Smooth muscle cell (in vitro differentiated cells): Measurements from ENCODE around the gene PLEKHD1. TPM values are rescaled to one million over a fixed set of nuclear protein-coding genes. Genes with fewer than 3 reads are reported as not detected.

Source experiments
- DNase-seq: peaks from one replicate; lab custom pipeline; 2025; ENCODE audit not compliant: unreplicated experiment; lab: John Stamatoyannopoulos, UW
- H2AFZ ChIP-seq: fragments of 200-600 bp; sonication (generic); 2 replicates; pipeline ENCODE4 v1.6.0; 2016; ENCODE audit warnings: antibody characterized with exemption, low read depth, mild to moderate bottlenecking
- H3F3A ChIP-seq: fragments of 200-600 bp; sonication (generic); 2 replicates; pipeline ENCODE4 v1.6.0; 2017; ENCODE audit warnings: antibody characterized with exemption, low read depth
- H3K27ac ChIP-seq: fragments of 200-600 bp; sonication (generic); 2 replicates; pipeline ENCODE4 v1.5.1; 2016; ENCODE audit warnings: low read depth, mild to moderate bottlenecking
- H3K27me3 ChIP-seq: fragments of 200-600 bp; sonication (generic); 2 replicates; pipeline ENCODE4 v1.6.1; 2016; ENCODE audit warnings: low read depth, mild to moderate bottlenecking
- H3K36me3 ChIP-seq: fragments of 200-600 bp; sonication (generic); 2 replicates; pipeline ENCODE4 v1.5.1; 2016; ENCODE audit warnings: low read depth
- H3K4me1 ChIP-seq: fragments of 200-600 bp; sonication (generic); 2 replicates; pipeline ENCODE4 v1.5.1; 2016; ENCODE audit warnings: low read depth
- H3K4me2 ChIP-seq: fragments of 200-600 bp; sonication (generic); 2 replicates; pipeline ENCODE4 v1.6.0; 2016; ENCODE audit warnings: mild to moderate bottlenecking
- H3K4me3 ChIP-seq: fragments of 200-600 bp; sonication (generic); 2 replicates; pipeline ENCODE4 v1.5.1; 2016; ENCODE audit warnings: mild to moderate bottlenecking
- H3K79me2 ChIP-seq: fragments of 200-600 bp; sonication (generic); 2 replicates; pipeline ENCODE4 v1.6.0; 2016; ENCODE audit warnings: low read depth, mild to moderate bottlenecking
- H3K9ac ChIP-seq: fragments of 200-600 bp; sonication (generic); 2 replicates; pipeline ENCODE4 v1.6.0; 2016; ENCODE audit warnings: low read depth
- H3K9me3 ChIP-seq: fragments of 200-600 bp; sonication (generic); replicated peaks from 2 replicates; pipeline ENCODE4 v1.5.1; 2016; ENCODE audit warnings: low read depth
- H4K20me1 ChIP-seq: fragments of 200-600 bp; sonication (generic); 2 replicates; pipeline ENCODE4 v1.6.0; 2016; ENCODE audit warnings: low read depth
- CTCF ChIP-seq: fragments of 200-600 bp; sonication (generic); IDR thresholded peaks from 2 replicates; pipeline ENCODE4 v1.5.1; 2017; ENCODE audit warnings: borderline replicate concordance, mild to moderate bottlenecking, antibody characterized with exemption; ENCODE audit not compliant: insufficient read depth, poor library complexity, severe bottlenecking
- WGBS: methylation state at CpG from one replicate; pipeline ENCODE4 v1.1.7; 2016; ENCODE audit warnings: low lambda C conversion rate; 5-methylcytosine and 5-hydroxymethylcytosine counted together
- polyA plus RNA-seq: library from polyadenylated mRNA; unstranded; fragments of >200 nt; fragmentation: Nextera tagmentation; extraction: Ambion mirVana; gene quantifications from 2 replicates; pipeline ENCODE4 v1.2.1, GENCODE V29; 2016
- total RNA-seq: library from RNA; depleted of rRNA; stranded (reverse); fragments of >200 nt; gene quantifications from 2 replicates; pipeline ENCODE4 v1.2.3, GENCODE V29; 2014

The PLEKHD1 gene
- total and polyA plus RNA-seq, 2 experiments from 2014 or later, result 0.03 TPM; not detected in 1

- no peaks in the 10 kb centered on the region for H3K36me3 ChIP-seq
- no peak overlapping the region for H3K9ac ChIP-seq
- no peaks in the 10 kb centered on the region for H4K20me1 ChIP-seq
- peak overlapping the region; percentile 86 for H3K4me2 ChIP-seq
- H3K9me3 ChIP-seq, result no peaks in the 10 kb centered on the region
- 36% methylated on average over 52 of the region's 62 CpGs for WGBS
- no peaks in the 10 kb centered on the region for H3F3A ChIP-seq
- TF ChIP-seq CTCF, result no peak
- H3K4me1 ChIP-seq, result no peaks in the 10 kb centered on the region
- no peak overlapping the region for H3K27ac ChIP-seq
- no peak overlapping the region for H2AFZ ChIP-seq
- peak overlapping the region; percentile 40 for H3K4me3 ChIP-seq
- no peak for DNase-seq
- H3K27me3 ChIP-seq, result peaks cover 97% of the 10 kb centered on the region
- H3K79me2 ChIP-seq, result no peaks in the 10 kb centered on the region
Measured at GRCh38 chr14:69571449-69572029, 87.0 kb downstream of the PLEKHD1 start.

DNA sequence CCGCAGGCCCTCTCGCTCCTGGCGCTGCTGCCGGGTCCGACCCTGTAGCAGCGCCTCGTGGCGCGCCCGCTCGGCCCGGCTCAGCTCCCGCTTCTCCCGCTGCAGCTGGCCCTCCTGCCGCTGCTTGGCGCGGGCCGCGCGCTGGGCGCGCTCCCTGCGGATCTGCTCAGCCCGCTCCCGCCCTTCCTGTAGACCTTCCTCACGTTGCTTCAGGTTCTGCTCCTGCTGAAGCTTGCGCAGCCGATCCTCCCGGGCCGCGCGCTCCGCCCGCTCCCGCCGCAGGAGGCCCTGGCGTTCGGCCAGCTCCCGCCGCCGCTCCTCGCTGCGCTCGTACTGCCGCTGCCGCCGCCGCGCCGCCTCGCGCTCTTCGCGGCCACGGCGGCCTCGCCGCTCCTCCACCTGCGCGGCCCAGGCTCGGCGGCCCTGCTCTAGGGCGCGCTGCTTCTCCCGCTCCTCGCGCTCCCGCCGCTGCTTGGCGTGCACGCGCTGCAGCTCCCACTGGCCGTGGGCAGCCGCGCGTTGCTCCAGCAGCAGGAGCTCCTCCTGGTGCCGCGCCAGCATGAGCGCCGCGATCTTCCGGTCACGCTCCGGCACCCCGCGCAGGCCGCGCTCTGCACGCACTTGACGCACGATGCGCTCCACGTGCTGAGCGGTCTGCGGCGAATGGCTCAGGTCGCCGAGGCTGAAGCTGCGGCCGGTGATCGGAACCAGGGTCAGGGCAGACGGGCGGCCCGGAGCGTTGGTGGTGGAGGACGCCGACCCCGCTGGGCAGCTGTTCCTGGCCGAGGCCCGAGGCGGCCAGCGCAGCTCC lies 87.7 kb downstream of the PLEKHD1 start:
- H2AFZ ChIP-seq, result no peak overlapping the region
- H3K4me3 ChIP-seq, result peak overlapping the region; percentile 40
- no peaks in the 10 kb centered on the region for H3K79me2 ChIP-seq
- TF ChIP-seq CTCF, result no peak
- H3K9me3 ChIP-seq, result no peaks in the 10 kb centered on the region
- no peak overlapping the region for H3K9ac ChIP-seq
- H3K4me2 ChIP-seq, result peak overlapping the region; percentile 86
- H3F3A ChIP-seq, result no peaks in the 10 kb centered on the region
- no peaks in the 10 kb centered on the region for H3K36me3 ChIP-seq
- H3K27me3 ChIP-seq, result peaks cover 93% of the 10 kb centered on the region
- 47% methylated on average over 93 of the region's 112 CpGs for WGBS
- no peak overlapping the region for H3K27ac ChIP-seq
- no peak for DNase-seq
- no peaks in the 10 kb centered on the region for H4K20me1 ChIP-seq
- no peaks in the 10 kb centered on the region for H3K4me1 ChIP-seq

DNA sequence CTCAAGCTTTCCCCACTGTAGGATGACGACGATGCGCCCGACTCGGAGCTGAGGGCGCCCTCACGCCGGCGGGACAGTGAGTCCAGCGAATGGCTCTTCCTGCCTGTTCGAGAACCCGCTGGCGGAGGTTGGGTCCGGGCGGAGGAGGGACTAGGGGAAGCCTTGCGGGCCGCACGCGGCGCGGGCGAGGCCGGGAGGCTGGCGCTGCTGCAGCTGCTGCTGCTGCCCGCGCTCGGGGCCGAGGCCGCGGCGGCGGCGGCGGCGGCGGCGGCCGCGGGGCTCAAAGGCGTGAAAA lies 88.3 kb downstream of the PLEKHD1 start:
- Histone ChIP-seq H3K4me2 (no peak overlapping the region), H2AFZ (no peak overlapping the region)
- DNase-seq, result no peak

More for the DNA sequence above, 88.3 kb downstream of the PLEKHD1 start:
- Histone ChIP-seq H3K79me2 (no peaks in the 10 kb centered on the region), H3K9ac (no peak overlapping the region), H3K27me3 (peaks cover 87% of the 10 kb centered on the region), H3K4me1 (no peaks in the 10 kb centered on the region), H3F3A (no peaks in the 10 kb centered on the region), H3K27ac (no peak overlapping the region), H3K9me3 (no peaks in the 10 kb centered on the region), H3K36me3 (no peaks in the 10 kb centered on the region), H4K20me1 (no peaks in the 10 kb centered on the region), H3K4me3 (no peak overlapping the region)
- TF ChIP-seq CTCF, result no peak
- 81% methylated on average over 9 of the region's 40 CpGs for whole genome bisulfite sequencing
